ENCODE data around the gene LGALS1.

Gene LGALS1

DNA sequence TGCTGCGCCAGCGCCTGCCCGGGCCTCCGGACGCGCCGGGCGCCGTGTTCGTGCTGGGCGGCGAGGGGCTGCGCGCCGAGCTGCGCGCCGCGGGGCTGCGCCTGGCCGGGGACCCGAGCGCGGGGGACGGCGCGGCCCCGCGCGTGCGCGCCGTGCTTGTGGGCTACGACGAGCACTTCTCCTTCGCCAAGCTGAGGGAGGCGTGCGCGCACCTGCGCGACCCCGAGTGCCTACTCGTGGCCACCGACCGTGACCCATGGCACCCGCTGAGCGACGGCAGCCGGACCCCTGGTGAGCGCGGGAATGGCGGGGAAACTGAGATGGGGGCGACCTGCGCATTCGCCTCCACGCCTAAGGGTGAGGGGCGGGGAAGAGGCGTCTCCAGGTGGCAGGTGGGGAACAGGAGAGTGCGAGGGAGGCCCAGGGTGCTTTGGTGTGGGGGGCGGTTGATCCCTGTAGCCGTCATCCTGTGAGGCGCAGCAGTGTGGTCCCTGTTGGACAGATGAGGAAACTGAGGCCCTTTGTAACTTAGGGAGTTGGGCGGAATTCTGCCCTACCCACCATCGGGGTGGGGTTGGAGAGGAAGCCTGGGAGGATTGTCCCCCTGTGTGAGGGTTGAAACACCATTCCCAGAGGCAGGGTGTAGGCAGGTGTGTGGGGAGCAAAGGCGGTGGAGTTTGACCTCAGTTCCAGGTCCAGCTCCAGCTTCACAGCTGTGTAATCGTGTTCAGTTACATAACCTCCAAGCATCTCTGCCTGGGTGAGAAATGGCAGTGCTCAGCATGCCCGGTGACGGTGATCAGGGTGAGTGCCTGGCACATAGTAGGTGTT, 16.2 kb upstream of the LGALS1 start:
- TF ChIP-seq, protein P1, sequence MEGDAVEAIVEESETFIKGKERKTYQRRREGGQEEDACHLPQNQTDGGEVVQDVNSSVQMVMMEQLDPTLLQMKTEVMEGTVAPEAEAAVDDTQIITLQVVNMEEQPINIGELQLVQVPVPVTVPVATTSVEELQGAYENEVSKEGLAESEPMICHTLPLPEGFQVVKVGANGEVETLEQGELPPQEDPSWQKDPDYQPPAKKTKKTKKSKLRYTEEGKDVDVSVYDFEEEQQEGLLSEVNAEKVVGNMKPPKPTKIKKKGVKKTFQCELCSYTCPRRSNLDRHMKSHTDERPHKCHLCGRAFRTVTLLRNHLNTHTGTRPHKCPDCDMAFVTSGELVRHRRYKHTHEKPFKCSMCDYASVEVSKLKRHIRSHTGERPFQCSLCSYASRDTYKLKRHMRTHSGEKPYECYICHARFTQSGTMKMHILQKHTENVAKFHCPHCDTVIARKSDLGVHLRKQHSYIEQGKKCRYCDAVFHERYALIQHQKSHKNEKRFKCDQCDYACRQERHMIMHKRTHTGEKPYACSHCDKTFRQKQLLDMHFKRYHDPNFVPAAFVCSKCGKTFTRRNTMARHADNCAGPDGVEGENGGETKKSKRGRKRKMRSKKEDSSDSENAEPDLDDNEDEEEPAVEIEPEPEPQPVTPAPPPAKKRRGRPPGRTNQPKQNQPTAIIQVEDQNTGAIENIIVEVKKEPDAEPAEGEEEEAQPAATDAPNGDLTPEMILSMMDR (IDR thresholded peaks at IDR 0.05; ENCODE audit: borderline replicate concordance, insufficient read depth, low read depth, low read length) = no peak
- peak overlapping the region; percentile 66 for H3K4me3 ChIP-seq (ENCODE audit: low read depth, low read length)

DNA sequence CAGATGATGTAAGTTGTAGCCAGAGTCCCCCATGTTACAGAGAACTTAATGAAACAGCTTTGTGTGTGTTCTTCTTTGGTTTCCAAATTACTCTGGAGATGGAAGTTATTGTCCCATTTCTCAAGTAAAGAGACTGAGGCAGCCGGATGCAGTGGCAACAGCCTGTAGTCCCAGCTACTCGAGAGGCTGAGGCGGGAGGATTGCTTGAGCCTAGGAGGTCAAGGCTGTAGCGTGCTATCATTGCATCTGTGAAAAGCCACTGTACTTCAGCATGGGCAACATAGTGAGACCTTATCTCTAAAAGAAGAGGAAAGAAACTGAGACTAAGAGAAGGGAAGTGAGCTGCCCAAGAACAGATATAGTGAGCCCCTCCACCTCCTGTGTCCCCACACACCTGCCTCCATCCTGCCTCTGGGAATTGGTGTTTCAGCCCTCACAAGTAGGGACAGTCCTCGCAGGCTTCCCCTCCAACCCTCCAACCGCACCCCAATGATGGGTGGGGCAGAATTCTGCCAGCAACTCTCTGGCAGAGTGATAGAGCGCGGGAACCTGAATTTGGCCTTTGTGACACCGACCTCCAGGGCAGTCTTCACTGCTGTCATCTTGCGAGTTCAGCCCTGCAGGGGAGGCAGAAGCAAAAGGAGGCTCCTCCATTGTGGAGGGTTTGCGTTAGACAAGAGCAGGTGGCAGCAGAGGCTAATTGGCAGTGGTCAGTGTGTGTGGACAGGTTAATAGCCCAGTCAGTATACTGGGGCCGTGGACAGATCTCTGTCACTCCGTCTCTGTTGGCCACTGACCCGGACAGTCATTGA, 15.3 kb upstream of the LGALS1 start:
- TF ChIP-seq, protein P1 (IDR thresholded peaks at IDR 0.05; ENCODE audit: borderline replicate concordance, insufficient read depth, low read depth, low read length) = no peak
- peak overlapping the region; percentile 66 for H3K4me3 ChIP-seq (ENCODE audit: low read depth, low read length)

DNA sequence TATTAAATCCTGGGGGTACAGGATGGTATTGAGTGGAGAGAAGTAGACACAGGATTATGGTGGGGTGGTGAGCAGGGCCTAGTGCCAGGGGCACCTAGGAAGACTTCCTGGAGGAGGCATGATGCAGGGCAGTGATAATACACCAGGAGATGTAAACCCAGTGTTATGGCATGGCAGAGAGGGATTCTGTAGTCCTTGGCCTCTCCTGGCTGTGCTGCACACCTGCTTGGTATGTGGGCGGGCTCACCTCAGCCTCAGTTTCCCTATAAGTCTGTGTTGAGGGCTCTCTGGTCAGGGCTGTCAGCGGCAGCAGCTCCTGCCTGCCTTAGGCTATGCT, 14.8 kb upstream of the LGALS1 start:
- TF ChIP-seq, protein P1 (IDR thresholded peaks at IDR 0.05; ENCODE audit: borderline replicate concordance, insufficient read depth, low read depth, low read length) = no peak
- H3K4me3 ChIP-seq (ENCODE audit: low read depth, low read length) = peak overlapping the region; percentile 66

DNA sequence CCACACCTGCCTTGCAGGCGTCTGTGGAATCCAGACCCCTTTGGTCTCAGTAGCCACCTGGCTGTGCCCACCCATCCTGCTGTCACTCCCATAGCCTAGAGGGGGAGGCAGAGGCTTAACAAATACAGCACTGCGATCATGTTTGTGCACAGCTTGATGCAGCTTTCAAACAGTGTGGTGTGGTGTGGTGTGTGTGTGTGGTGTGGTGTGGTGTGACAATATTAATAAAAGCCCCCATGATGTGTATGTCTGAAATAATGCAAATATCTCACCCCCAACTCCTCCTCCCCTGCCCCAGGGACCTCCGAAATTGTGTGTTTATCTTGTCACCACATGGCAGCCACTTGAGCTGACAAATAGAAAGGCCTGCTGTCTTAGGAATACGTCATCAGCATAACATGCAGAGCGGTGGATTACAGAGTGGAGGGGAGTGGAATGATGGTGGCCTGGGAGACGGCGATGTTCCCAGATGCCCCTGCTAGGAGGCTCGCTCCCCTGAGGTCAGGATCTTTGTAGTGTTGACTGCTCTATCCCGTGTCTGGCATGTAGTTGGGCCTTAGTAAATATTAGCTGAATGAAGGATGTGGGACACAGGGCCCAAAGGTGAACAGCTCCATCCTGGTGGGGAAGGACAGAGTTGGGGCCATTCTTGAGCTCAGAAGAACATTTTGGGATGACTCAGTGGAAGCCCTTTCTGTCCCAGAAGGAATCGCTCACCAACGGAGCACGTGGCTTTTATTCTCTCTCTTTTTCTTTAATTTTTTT, 14.1 kb upstream of the LGALS1 start:
- H3K4me3 ChIP-seq (ENCODE audit: low read depth, low read length) = no peak overlapping the region
- TF ChIP-seq, protein P1 (IDR thresholded peaks at IDR 0.05; ENCODE audit: borderline replicate concordance, insufficient read depth, low read depth, low read length) = peak; percentile 58

DNA sequence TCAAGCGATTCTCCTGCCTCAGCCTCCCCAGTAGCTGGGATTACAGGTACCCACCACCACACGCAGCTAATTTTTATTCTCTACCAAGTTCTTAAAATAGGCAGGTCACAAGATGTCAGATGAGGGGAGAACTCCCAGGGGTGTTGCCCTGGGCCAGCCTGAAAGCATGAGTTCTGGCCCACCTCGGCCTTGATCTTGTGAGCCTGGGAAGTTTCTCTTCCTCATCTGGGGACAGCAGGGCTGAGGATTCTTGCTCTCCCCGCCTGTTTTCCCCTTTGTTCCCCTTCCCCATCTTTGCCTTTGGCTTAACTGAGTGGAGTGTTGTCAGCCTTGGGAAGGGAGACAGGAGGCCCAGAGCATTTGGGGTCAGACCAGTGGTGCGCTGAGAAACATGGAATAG, 13.4 kb upstream of the LGALS1 start:
- H3K4me3 ChIP-seq (ENCODE audit: low read depth, low read length) = no peak overlapping the region
- TF ChIP-seq, protein P1 (IDR thresholded peaks at IDR 0.05; ENCODE audit: borderline replicate concordance, insufficient read depth, low read depth, low read length) = no peak

DNA sequence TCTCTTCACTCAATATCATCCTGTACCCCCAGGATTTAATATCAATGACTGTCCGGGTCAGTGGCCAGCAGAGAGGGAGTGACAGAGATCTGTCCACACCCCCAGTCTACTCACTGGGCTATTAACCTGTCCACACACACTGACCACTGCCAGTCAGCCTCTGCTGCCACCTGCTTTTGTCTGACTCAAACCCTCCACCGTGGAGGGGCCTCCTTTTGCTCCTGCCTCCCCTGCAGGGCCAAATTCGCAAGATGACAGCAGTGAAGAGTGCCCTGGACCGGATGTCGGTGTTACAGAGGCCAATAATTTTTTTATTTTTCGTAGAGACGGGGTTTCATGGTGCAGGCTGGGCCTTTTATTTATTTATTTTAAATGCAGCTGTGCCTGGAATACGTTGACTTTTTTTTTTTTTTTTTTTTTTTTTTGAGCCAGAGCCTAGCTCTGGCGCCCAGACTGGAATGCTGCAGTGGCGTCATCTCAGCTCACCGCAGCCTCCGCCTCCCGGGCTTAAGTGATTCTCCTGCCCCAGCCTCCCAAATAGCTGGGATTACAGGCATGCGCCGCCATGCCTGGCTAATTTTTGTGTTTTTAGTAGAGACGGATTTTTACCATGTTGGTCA, 11.8 kb upstream of the LGALS1 start:
- no peak overlapping the region for H3K4me3 ChIP-seq (ENCODE audit: low read depth, low read length)
- TF ChIP-seq, protein P1 (IDR thresholded peaks at IDR 0.05; ENCODE audit: borderline replicate concordance, insufficient read depth, low read depth, low read length) = no peak

Measured in GM12875 (cell line).